HG03469 (cell line): ENCODE measurements around the gene ZNF302.

Experiments used
- ATAC-seq: cut with Tn5 transposase; IDR thresholded peaks from one replicate; pipeline ENCODE4 v1.9.1; 2021; ENCODE audit warnings: mild to moderate bottlenecking, moderate library complexity, moderate number of reproducible peaks; ENCODE audit not compliant: unreplicated experiment

ZNF302 gene

DNA sequence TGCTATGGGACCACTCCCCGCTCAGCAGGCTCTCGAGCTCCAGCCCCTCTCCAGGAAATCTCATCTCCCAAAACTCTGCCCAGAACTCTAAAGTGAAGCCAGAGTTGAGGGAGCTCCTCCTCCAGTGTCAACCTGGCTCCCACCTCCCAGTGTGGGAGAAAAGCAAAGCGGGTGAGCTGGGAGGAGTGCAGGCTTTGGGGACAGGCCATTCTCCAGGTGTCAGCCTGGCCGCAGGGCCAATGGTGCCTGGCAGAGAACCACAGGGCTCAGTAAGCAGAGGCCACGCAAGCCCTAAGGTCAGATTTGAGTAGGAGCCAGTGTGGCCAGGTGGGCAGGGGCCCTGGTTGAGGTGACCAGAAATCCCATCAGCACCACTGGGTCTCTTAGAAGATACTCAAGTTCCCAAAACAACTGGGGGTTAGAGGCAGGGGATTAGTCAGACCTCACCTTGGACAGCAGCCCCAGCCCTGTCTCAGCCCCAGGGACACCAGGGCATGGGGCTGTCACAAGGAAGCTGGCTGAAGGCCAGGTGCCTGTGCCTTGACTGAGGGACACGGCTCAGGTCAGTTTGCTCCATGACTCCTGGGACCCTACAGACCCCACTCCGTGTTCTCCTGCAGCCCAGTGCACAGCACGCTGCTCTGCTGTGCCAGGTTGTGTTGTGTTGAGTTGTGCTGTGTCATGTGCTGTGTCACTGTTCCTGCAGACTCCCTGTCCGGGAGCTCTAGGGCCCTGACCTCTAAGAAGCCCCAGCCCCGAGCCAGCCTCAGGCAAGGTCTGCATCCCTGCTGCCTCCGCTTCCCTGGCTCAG, 53.7 kb downstream of the ZNF302 start:
- no peak for ATAC-seq

DNA sequence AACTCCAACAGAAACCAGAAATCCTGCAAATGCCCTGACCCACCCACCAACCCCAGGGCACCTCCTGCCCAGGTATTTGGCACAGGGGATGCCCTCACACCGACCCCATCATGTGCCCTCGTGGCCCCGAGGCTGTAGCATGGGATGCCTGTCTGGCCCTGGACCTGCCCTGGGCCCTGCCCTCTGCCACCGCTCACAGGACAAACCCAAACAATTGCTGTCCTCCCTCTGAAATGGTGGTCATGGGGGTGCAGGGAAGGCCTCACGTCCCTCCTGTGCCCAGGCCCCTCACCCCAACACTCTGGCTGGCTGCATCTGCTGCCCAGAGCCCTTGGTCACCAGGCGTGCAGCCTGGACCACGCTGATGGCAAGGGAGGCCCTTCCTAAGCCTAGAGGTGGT, 54.5 kb downstream of the ZNF302 start:
- ATAC-seq: no peak

DNA sequence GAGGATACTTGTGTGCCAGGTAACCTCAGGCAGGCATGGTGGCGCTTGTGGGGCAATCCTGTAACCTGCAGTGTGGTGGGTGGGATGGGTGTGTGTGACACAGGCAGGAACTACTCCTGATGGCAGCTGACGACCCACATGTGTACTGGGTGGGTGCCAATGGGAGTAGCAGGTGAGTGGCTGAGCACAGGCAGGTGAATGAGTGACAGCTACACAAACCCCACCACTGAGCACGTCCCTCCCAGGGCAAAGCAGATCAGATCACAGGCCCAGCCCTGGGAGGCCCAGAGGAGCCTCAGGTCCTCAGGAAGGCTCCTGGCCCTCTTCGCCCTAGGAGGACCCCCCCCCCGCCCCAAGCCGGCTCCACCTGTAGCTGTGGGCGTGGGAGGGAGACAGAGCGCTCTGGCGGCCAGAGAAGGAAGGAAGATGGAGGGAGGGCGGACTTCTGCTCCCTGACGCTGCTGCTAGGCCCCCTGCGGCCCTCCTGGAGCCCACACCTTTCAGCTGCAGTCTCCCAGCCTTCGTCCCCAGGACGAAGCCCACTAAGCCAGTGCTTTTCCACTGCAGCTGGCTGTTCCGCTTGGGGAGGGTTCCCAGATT, 55.2 kb downstream of the ZNF302 start:
- no peak for ATAC-seq

DNA sequence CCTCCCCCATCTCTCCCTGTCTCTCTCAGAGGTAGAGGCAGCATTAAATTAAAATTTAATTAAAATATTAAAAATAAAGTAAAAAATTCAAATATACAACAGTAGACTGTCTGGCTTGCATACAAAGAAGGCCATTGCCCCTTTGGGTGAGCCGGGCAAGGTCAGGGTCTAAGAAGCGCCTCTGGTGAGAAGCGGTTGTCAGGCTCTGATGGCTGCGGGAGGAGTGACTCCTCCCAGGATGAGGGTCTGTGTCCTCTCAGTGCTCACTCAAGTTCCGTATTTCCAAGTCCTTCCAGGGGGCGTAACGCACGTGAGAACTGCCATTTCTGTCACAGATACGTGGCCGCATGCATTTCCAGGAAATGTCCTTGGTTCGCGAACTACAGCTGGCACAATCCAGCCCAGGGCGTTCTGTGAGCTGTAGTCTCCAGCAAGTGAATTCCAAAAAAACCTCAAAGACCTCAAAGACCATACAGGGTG, 55.8 kb downstream of the ZNF302 start:
- ATAC-seq: peak; percentile 6

DNA sequence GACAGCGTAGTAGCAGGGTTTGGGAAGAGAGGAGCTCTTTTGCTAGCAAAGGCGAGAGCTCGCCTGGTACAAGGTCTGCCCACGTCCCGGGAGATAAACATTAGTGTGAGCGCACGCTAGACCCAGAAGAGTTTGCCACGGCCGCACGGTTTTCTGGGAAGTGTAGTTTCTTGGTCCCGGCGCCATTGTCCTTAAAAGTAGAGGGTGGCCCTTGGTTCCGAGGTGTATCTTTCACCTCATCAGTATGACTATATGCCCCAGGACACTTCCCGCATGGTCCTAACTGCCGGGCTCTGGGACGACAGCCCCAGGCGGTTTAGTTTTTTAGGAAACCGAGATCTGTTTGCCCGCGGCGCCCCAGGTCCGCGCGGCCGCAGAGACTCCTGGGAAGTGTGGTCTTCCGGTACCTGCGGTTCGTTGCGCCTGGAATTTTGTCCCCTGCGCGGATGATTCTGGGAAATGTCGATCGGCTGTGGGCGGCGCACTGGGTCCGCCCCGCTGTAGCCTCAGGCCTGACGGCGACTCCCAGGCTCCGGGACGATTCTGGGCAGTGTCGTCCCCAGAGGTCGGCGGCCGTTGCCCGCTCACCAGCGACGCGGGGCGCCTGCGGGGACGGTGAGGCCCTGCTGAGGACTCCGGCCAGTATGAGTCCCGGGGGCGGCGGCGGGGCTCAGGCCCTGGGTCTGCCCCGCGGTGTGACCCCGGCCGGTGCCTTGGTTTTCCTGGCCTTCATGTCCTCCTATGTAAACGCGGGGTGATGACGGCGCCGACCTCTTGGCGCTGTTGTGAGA, 56.5 kb downstream of the ZNF302 start, which contains the start of gene ZNF181:
Gene ZNF181 (plus strand): TSS at position 498 of the 791 bp plus-strand sequence. CDS start 795 bp downstream, outside the sequence.
- ATAC-seq: peak; percentile 61

DNA sequence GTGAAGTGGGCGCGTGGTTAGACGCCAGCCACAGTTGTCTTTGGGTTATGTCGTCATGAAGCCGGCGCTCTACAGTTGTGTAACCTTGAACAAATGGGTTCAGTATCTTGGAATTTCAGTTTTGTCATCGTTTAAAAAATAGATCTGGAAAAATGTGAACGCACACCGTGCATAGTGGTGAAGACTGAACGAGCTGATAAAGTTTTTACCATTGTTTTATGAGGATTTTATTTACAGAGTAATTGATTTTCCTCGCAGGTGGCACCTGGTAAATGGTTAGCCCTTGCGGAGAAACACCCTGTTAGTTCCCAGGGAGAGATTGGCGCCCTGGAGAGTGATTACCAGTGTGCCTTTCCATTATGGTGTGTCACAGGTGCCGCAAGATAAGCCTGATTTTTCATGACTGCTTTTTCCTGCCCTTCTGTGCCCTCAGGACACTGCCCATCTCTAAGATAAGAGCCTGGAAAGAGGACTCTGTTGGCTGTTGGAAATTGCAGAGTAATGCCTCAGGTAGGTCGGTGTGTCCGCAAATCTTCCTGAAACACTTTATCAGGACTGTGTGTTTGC, 57.1 kb downstream of the ZNF302 start:
- no peak for ATAC-seq
